ENCODE results near the gene ILK. TPM values are rescaled to one million over a fixed set of nuclear protein-coding genes. Genes with fewer than 3 reads are reported as not detected.
A peak's percentile ranks its signal among the peaks of the same experiment; 100 is the strongest.

Gene ILK
- total RNA-seq, 2 donors from 2014 or later = 92.7 to 149 TPM

GRCh38 chr11:6601041-6601461 lies 2.5 kb upstream of the ILK start:
- intact Hi-C loops (cut with DNase I, micrococcal nuclease) = no loop called here
- DNase-seq = no peak
- no peak for ATAC-seq

- intact Hi-C loops (cut with DNase I, micrococcal nuclease) = no loop called here
- DNase-seq (no peak), ATAC-seq (no peak)
Observed at GRCh38 chr11:6602096-6602940, 1.3 kb upstream of the ILK start.

GRCh38 chr11:6604081-6604626 lies 580 bp downstream of the ILK start:
- peak; percentile 61 to 62 for DNase-seq
- ATAC-seq = peak; percentile 45
- intact Hi-C loops (cut with DNase I, micrococcal nuclease) = no loop called here

- DNase-seq (no peak), ATAC-seq (no peak)
- intact Hi-C loops (cut with DNase I, micrococcal nuclease) = no loop called here
Observed at GRCh38 chr11:6604790-6605189, 1.2 kb downstream of the ILK start.

GRCh38 chr11:6606471-6607189 lies 3.1 kb downstream of the ILK start:
- ATAC-seq (peak; percentile 50), DNase-seq (peak; percentile 91 to 95)
- intact Hi-C loops (cut with DNase I, micrococcal nuclease) = no loop called here

GRCh38 chr11:6607190-6607795 lies 3.7 kb downstream of the ILK start:
- intact Hi-C loops (cut with DNase I, micrococcal nuclease) = no loop called here
- DNase-seq = no peak
- ATAC-seq = no peak

- intact Hi-C loops (cut with DNase I, micrococcal nuclease) = no loop called here
- DNase-seq (no peak), ATAC-seq (no peak)
Observed at GRCh38 chr11:6608011-6608410, 4.4 kb downstream of the ILK start.

- intact Hi-C loops (cut with DNase I, micrococcal nuclease) = no loop called here
- no peak for DNase-seq
- no peak for ATAC-seq
Observed at GRCh38 chr11:6608726-6609501, 5.3 kb downstream of the ILK start.

- intact Hi-C loops (cut with DNase I, micrococcal nuclease) = loop anchor here in 1 of 2 donors (10.0 kb wide), 1 partner anchor 225 kb away; no protein-coding TSS in a partner anchor
- no peak for DNase-seq
- ATAC-seq = no peak
Observed at GRCh38 chr11:6609502-6610015, 6.0 kb downstream of the ILK start.

GRCh38 chr11:6610591-6610990 lies 7.0 kb downstream of the ILK start:
- ATAC-seq = no peak
- no peak for DNase-seq
- intact Hi-C loops (cut with DNase I, micrococcal nuclease) = loop anchor here in 1 of 2 donors (10.0 kb wide), 1 partner anchor 226 kb away; no protein-coding TSS in a partner anchor

- peak; percentile 54 to 63 for DNase-seq
- intact Hi-C loops (cut with DNase I, micrococcal nuclease) = loop anchor here in 1 of 2 donors (10.0 kb wide), 1 partner anchor 227 kb away; no protein-coding TSS in a partner anchor
- ATAC-seq = peak; percentile 1
Observed at GRCh38 chr11:6611092-6611962, 7.8 kb downstream of the ILK start.

- DNase-seq (no peak), ATAC-seq (no peak)
- intact Hi-C loops (cut with DNase I, micrococcal nuclease) = loop anchor here in 1 of 2 donors (10.0 kb wide), 1 partner anchor 227 kb away; no protein-coding TSS in a partner anchor
Observed at GRCh38 chr11:6611963-6612212, 8.3 kb downstream of the ILK start.

- peak; percentile 98 for DNase-seq
- intact Hi-C loops (cut with DNase I, micrococcal nuclease) = loop anchor here in 1 of 2 donors (10.0 kb wide), 1 partner anchor 228 kb away; no protein-coding TSS in a partner anchor
- peak; percentile 93 for ATAC-seq
Observed at GRCh38 chr11:6612213-6613041, 8.9 kb downstream of the ILK start, which contains the start of gene TAF10. Gene TAF10, minus strand, starts transcription at chr11:6612216. Its CDS starts 27 bp downstream, at chr11:6612189.

GRCh38 chr11:6613496-6613895 lies 9.9 kb downstream of the ILK start:
- intact Hi-C loops (cut with DNase I, micrococcal nuclease) = loop anchor here in 1 of 2 donors (10.0 kb wide), 1 partner anchor 229 kb away; no protein-coding TSS in a partner anchor
- DNase-seq = no peak
- no peak for ATAC-seq

GRCh38 chr11:6614446-6614845 lies 10.9 kb downstream of the ILK start:
- intact Hi-C loops (cut with DNase I, micrococcal nuclease) = loop anchor here in 1 of 2 donors (10.0 kb wide), 1 partner anchor 230 kb away; no protein-coding TSS in a partner anchor
- no peak for DNase-seq
- ATAC-seq = no peak

- DNase-seq (no peak), ATAC-seq (no peak)
- intact Hi-C loops (cut with DNase I, micrococcal nuclease) = loop anchor here in 1 of 2 donors (10.0 kb wide), 1 partner anchor 230 kb away; no protein-coding TSS in a partner anchor
Observed at GRCh38 chr11:6615046-6615445, 11.5 kb downstream of the ILK start.
